K562 (cell line): ENCODE results near the gene ESPN. TPM values are rescaled to one million over a fixed set of nuclear protein-coding genes. Genes with fewer than 3 reads are reported as not detected.
A peak's percentile ranks its signal among the peaks of the same experiment; 100 is the strongest.

Source experiments
- CBX1 ChIP-seq: sonication (generic); IDR thresholded peaks from 2 replicates; pipeline ENCODE4 v1.6.1; 2016; ENCODE audit warnings: antibody characterized with exemption, low read depth, mild to moderate bottlenecking
- ELF1 ChIP-seq: fragments of 200-800 bp; sonication (Bioruptor generic); IDR thresholded peaks from 2 replicates; pipeline ENCODE4 v1.6.1; 2016; ENCODE audit warnings: missing genetic modification characterization, missing compliant biosample characterization
- HMG20A ChIP-seq: fragments of 450-650 bp; formaldehyde crosslinking; conservative IDR thresholded peaks from 2 replicates; pipeline ENCODE4 v1.4.0; 2020; ENCODE audit warnings: mild to moderate bottlenecking, mixed read lengths
- MEIS2 ChIP-seq: fragments of 450-650 bp; IDR thresholded peaks from 2 replicates; pipeline ENCODE4 v1.6.1; 2014; ENCODE audit warnings: mild to moderate bottlenecking; ENCODE audit not compliant: partially characterized antibody
- MTA2 ChIP-seq: fragments of 450-650 bp; IDR thresholded peaks from 2 replicates; pipeline ENCODE4 v1.6.1; 2016; ENCODE audit warnings: low read depth
- MTA3 ChIP-seq: fragments of 450-650 bp; formaldehyde crosslinking; IDR thresholded peaks from 2 replicates; pipeline ENCODE4 v1.6.1; 2017; ENCODE audit warnings: mild to moderate bottlenecking, borderline replicate concordance
- PHF20 ChIP-seq: fragments of 450-650 bp; IDR thresholded peaks from 2 replicates; pipeline ENCODE4 v1.6.1; 2018; ENCODE audit not compliant: partially characterized antibody
- RBFOX2 ChIP-seq: fragments of 200-400 bp; formaldehyde crosslinking; IDR thresholded peaks from 2 replicates; pipeline ENCODE4 v1.6.1; 2017; ENCODE audit warnings: low read depth, mild to moderate bottlenecking, low read length, moderate library complexity
- RCOR1 ChIP-seq, 2 experiments: IDR thresholded peaks; 2 replicates each; pipeline ENCODE4 v1.6.1; 2012; ENCODE audit warnings: low read depth in 2 of 2, low read length in 2 of 2, borderline replicate concordance in 1 of 2, improper control_type of control experiment in 1 of 2
- RFX5 ChIP-seq: IDR thresholded peaks from 2 replicates; pipeline ENCODE4 v1.6.1; 2011; ENCODE audit warnings: low read depth, mild to moderate bottlenecking, improper control_type of control experiment, low read length
- SIRT6 ChIP-seq: IDR thresholded peaks from one replicate; pipeline ENCODE4 v1.6.1; 2012; ENCODE audit warnings: low read depth, mild to moderate bottlenecking, control low read depth, inconsistent platforms, low read length, moderate library complexity
- SMARCA5 ChIP-seq: fragments of 450-650 bp; IDR thresholded peaks from 2 replicates; pipeline ENCODE4 v1.6.1; 2016
- TCF7 ChIP-seq: sonication (generic); IDR thresholded peaks from 2 replicates; pipeline ENCODE4 v1.6.1; 2016; ENCODE audit warnings: antibody characterized with exemption, borderline replicate concordance
- XRCC5 ChIP-seq: fragments of 200-400 bp; formaldehyde crosslinking; IDR thresholded peaks from 2 replicates; pipeline ENCODE4 v1.6.1; 2017; ENCODE audit warnings: low read depth, mild to moderate bottlenecking, low read length
- ZFP36 ChIP-seq: fragments of 150-350 bp; IDR thresholded peaks from 2 replicates; pipeline ENCODE4 v1.6.1; 2018; ENCODE audit warnings: low read length, low read depth; ENCODE audit not compliant: partially characterized antibody
- polyA plus RNA-seq, 8 experiments: library from polyadenylated mRNA; depleted of rRNA in 4 of 8; stranded (reverse) in 5 of 8; unstranded in 3 of 8; fragments of >200 nt; fragmentation: Nextera tagmentation in 2 of 8; fragmentation: Illumina TruSeq in 1 of 8; extraction: Ambion mirVana in 2 of 8; extraction: Trizol in 1 of 8; gene quantifications; 2 replicates each; pipeline versions ENCODE4 v1.2.1 to v1.2.3, GENCODE V29; 2011 to 2014; ENCODE audit warnings: inconsistent platforms in 1 of 8, missing spikeins in 1 of 8
- total RNA-seq, 7 experiments: library from RNA; depleted of rRNA in 6 of 7; stranded (reverse); fragments of >200 nt in 6 of 7; fragmentation: Illumina TruSeq in 2 of 7; extraction: Trizol in 2 of 7; gene quantifications; 2 replicates each; pipeline versions ENCODE4 v1.2.1 to v1.2.3, GENCODE V29; 2011 to 2021; ENCODE audit warnings: low replicate concordance in 1 of 7
- TF ChIP-seq, protein P1 (sequence below), 3 experiments: IDR thresholded peaks in 2 of 3; conservative IDR thresholded peaks in 1 of 3; 2 replicates each; pipeline ENCODE4 v1.5.1; 2011 to 2012; ENCODE audit warnings: low read length in 3 of 3, mild to moderate bottlenecking in 3 of 3, control low read depth in 2 of 3, improper control_type of control experiment in 1 of 3, inconsistent platforms in 1 of 3, low read depth in 1 of 3, mixed read lengths in 1 of 3, moderate library complexity in 1 of 3; ENCODE audit not compliant: insufficient read depth in 2 of 3
- TF ChIP-seq, protein P2 (sequence below): fragments of 450-650 bp; IDR thresholded peaks from 2 replicates; pipeline ENCODE4 v1.6.1; 2016
- TF ChIP-seq, protein P3 (sequence below): fragments of 450-650 bp; IDR thresholded peaks from 2 replicates; pipeline ENCODE4 v1.7.1; 2018; ENCODE audit warnings: mild to moderate bottlenecking, low read depth; ENCODE audit not compliant: partially characterized antibody
- TF ChIP-seq, protein P4 (sequence below), 2 experiments: fragments of 150-350 bp in 1 of 2; IDR thresholded peaks; 2 replicates each; pipeline ENCODE4 v1.6.1; 2012 to 2016; ENCODE audit warnings: low read depth in 2 of 2, low read length in 2 of 2, mild to moderate bottlenecking in 1 of 2, moderate library complexity in 1 of 2

Gene ESPN
- total and polyA plus RNA-seq, 9 of the 15 experiments (the other 6 are each of a cell fraction or from before 2014, with no cell fraction given) = 0.07 to 1.2 (median 0.45) TPM; not detected in 3

DNA sequence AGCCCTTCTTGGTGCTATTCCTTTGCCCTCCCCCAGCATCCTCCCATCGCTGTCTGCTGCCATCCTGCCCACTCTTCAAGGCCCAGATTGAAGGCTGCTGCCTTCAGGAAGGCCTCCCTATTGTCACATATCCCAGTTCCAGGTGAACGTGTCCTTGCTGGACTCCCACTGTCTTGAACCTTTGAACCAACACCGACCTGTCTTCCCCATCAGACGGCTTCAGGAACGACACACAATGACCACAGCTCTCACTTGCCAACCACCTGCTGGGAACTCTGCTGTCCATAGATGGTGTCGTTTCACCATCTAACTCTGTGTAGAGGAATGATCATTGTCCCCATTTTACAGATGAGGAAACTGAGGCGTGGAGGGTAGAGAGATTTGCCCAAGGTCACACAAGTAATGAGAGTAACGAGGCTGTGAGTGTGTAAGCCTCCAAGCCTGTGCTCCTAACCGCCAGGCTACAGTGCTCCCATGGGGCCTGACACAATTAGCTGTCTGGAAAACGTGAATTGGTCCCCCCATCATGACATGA is 76.8 kb downstream of the ESPN start (continued):
- TF ChIP-seq XRCC5 (no peak), CBX1 (peak; percentile 90), MEIS2 (no peak), TCF7 (no peak), RBFOX2 (no peak), MTA2 (no peak), HMG20A (no peak), RCOR1 (IDR thresholded peaks at IDR 0.05; ENCODE audit: borderline replicate concordance in 1 of 2, low read depth in 2 of 2, low read length in 2 of 2) (peak in 1 of 2 experiments; percentile 84; a peak in 2 of 4 replicates), SIRT6 (no peak), SMARCA5 (peak; percentile 96), RFX5 (no peak), ZFP36 (no peak), ELF1 (tag) (no peak), PHF20 (peak; percentile 51), MTA3 (no peak)
- TF ChIP-seq, protein P1, sequence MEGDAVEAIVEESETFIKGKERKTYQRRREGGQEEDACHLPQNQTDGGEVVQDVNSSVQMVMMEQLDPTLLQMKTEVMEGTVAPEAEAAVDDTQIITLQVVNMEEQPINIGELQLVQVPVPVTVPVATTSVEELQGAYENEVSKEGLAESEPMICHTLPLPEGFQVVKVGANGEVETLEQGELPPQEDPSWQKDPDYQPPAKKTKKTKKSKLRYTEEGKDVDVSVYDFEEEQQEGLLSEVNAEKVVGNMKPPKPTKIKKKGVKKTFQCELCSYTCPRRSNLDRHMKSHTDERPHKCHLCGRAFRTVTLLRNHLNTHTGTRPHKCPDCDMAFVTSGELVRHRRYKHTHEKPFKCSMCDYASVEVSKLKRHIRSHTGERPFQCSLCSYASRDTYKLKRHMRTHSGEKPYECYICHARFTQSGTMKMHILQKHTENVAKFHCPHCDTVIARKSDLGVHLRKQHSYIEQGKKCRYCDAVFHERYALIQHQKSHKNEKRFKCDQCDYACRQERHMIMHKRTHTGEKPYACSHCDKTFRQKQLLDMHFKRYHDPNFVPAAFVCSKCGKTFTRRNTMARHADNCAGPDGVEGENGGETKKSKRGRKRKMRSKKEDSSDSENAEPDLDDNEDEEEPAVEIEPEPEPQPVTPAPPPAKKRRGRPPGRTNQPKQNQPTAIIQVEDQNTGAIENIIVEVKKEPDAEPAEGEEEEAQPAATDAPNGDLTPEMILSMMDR (IDR thresholded peaks at IDR 0.05 in 2 of 3, conservative IDR thresholded peaks at IDR 0.05 in 1 of 3; ENCODE audit: insufficient read depth in 2 of 3, low read depth in 1 of 3, low read length in 3 of 3) = peak in 1 of 3 experiments; percentile 17; a peak in 1 of 6 replicates
- TF ChIP-seq, protein P2, sequence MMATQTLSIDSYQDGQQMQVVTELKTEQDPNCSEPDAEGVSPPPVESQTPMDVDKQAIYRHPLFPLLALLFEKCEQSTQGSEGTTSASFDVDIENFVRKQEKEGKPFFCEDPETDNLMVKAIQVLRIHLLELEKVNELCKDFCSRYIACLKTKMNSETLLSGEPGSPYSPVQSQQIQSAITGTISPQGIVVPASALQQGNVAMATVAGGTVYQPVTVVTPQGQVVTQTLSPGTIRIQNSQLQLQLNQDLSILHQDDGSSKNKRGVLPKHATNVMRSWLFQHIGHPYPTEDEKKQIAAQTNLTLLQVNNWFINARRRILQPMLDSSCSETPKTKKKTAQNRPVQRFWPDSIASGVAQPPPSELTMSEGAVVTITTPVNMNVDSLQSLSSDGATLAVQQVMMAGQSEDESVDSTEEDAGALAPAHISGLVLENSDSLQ = 0 out of 2 replicates have a peak, but pooled peaks have one; percentile 5
- TF ChIP-seq, protein P3, sequence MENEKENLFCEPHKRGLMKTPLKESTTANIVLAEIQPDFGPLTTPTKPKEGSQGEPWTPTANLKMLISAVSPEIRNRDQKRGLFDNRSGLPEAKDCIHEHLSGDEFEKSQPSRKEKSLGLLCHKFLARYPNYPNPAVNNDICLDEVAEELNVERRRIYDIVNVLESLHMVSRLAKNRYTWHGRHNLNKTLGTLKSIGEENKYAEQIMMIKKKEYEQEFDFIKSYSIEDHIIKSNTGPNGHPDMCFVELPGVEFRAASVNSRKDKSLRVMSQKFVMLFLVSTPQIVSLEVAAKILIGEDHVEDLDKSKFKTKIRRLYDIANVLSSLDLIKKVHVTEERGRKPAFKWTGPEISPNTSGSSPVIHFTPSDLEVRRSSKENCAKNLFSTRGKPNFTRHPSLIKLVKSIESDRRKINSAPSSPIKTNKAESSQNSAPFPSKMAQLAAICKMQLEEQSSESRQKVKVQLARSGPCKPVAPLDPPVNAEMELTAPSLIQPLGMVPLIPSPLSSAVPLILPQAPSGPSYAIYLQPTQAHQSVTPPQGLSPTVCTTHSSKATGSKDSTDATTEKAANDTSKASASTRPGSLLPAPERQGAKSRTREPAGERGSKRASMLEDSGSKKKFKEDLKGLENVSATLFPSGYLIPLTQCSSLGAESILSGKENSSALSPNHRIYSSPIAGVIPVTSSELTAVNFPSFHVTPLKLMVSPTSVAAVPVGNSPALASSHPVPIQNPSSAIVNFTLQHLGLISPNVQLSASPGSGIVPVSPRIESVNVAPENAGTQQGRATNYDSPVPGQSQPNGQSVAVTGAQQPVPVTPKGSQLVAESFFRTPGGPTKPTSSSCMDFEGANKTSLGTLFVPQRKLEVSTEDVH = no peak
- TF ChIP-seq, protein P4, sequence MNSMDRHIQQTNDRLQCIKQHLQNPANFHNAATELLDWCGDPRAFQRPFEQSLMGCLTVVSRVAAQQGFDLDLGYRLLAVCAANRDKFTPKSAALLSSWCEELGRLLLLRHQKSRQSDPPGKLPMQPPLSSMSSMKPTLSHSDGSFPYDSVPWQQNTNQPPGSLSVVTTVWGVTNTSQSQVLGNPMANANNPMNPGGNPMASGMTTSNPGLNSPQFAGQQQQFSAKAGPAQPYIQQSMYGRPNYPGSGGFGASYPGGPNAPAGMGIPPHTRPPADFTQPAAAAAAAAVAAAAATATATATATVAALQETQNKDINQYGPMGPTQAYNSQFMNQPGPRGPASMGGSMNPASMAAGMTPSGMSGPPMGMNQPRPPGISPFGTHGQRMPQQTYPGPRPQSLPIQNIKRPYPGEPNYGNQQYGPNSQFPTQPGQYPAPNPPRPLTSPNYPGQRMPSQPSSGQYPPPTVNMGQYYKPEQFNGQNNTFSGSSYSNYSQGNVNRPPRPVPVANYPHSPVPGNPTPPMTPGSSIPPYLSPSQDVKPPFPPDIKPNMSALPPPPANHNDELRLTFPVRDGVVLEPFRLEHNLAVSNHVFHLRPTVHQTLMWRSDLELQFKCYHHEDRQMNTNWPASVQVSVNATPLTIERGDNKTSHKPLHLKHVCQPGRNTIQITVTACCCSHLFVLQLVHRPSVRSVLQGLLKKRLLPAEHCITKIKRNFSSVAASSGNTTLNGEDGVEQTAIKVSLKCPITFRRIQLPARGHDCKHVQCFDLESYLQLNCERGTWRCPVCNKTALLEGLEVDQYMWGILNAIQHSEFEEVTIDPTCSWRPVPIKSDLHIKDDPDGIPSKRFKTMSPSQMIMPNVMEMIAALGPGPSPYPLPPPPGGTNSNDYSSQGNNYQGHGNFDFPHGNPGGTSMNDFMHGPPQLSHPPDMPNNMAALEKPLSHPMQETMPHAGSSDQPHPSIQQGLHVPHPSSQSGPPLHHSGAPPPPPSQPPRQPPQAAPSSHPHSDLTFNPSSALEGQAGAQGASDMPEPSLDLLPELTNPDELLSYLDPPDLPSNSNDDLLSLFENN (IDR thresholded peaks at IDR 0.05; ENCODE audit: low read depth in 2 of 2, low read length in 2 of 2) = no peak
